NCI-H1092 treated with DMSO at 0.1 percent for 48 hours (cell line): ENCODE results near the gene ABCE1.

ENCODE experiments used
- DNase-seq: peaks from one replicate; lab custom pipeline; 2025; lab: John Stamatoyannopoulos, UW

The ABCE1 gene

GRCh38 chr4:145097821-145098674 lies at the start of gene ABCE1, which contains the start of gene ANAPC10:
Gene ABCE1 (plus strand): TSS chr4:145098311. CDS start chr4:145104413, 6,102 bp downstream.
Gene ANAPC10 (minus strand): TSS chr4:145098196. CDS start chr4:145096099, 2,097 bp downstream.
- peak; percentile 98 for DNase-seq

DNA sequence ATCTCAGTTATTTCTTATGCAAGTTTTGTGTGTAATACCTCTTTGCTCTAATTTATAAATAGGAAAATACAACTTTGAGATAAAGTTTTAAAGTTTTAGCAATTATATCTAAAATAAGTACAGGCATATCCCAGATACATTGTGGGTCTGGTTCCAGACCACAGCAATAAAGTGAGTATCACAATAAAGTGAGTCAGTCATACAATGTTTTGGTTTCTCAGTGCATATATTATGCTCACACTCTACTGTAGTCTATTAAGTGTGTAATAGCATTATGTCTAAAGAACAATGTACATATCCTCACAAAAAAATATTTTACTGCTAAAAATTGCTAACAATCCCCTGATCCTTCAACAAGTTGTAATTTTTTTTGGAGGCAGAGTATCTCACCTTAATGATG lies 49.3 kb upstream of the ABCE1 start:
- DNase-seq: no peak

- no peak for DNase-seq
Observed at GRCh38 chr4:145049241-145049640, 48.9 kb upstream of the ABCE1 start.

GRCh38 chr4:145055533-145056257 lies 42.4 kb upstream of the ABCE1 start:
- no peak for DNase-seq

- no peak for DNase-seq
Observed at GRCh38 chr4:145056325-145057130, 41.6 kb upstream of the ABCE1 start.

GRCh38 chr4:145058256-145058655 lies 39.9 kb upstream of the ABCE1 start:
- no peak for DNase-seq

DNA sequence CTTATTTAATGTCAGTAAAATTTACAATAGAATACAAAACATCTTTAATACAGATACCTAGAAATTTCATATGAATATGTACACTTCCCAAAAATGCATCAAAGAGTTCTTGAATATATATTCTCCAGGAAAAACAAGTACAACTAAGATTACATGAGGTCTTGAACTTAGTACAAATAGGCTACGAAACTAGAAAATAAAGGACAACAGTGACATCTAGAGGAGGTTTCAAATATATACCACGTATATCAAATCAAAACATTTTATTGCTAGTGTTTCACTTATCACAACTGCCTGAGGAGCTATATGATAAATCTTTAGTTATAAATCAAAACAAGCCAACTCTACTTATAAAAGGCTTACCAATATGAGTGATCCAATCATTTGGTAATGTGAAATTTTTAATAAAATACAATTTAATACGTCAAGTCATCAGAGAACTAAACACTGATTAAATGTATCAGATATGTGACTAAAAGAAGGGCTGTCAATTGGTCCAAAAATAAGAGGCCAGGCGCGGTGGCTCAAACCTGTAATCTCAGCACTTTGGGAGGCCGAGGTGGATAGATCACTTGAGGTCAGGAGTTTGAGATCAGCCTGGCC lies 36.7 kb upstream of the ABCE1 start:
- peak; percentile 60 for DNase-seq

DNA sequence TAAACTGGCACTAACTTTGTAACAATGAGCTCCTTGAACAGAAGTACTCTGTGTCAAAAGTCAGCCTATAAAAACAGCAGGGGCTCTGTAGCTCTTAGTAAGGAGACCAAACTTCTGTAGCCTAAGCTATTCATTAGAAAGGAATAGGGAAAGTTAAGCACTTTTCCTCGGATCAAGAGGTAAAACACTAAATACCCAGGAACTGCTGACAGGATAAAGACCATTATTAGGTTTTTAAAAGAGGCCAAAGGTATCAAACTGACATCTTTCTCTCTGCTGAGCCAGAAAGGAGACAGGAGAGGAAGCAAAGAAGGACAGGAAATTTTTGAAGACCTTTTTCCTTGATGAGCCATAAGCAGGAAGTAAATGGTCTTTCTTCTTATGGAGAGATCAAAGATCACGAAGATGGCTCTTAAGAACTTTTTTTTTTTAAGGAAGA lies 32.0 kb upstream of the ABCE1 start:
- DNase-seq: no peak

DNA sequence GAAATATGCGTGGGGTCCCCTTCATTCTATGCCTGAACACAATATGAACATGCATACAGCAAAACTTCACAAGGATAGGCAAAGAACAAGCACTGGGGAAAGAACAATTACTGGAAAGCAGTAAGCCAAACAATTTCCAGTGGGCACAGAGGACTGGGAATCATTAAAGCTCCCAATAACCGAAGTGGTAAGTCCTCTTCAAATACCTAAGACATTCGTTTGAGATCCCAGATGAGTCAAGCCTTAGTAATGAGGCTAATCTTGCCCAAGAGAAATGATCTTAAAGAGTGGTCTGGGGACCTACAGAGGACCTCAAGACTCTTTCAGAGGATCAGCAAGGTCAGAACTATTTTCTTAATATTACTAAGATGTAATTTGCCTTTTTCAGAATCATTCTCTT lies 28.8 kb upstream of the ABCE1 start:
- no peak for DNase-seq

DNA sequence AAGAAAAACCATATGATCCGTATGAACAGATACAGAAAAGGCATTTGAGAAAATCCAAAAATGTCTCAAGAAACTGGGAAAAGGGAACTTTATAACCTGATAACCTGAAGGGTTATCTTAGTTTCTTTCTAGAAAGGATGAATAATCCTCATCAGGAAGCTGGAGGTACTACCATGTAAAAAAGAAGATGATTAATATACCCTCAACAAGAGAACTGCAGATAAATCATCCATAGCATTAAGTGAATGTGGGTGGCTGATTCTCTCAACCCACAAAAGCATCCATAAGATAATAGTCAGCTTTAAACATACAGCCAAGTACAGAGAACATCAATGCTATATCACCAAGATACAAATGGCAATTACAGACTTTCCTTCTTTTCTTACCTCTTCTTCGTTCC lies 26.6 kb upstream of the ABCE1 start:
- no peak for DNase-seq

- no peak for DNase-seq
Observed at GRCh38 chr4:145075742-145076468, 22.2 kb upstream of the ABCE1 start.

GRCh38 chr4:145076469-145076855 lies 21.6 kb upstream of the ABCE1 start:
- DNase-seq: no peak

- DNase-seq: no peak
Observed at GRCh38 chr4:145081756-145082155, 16.4 kb upstream of the ABCE1 start.

DNA sequence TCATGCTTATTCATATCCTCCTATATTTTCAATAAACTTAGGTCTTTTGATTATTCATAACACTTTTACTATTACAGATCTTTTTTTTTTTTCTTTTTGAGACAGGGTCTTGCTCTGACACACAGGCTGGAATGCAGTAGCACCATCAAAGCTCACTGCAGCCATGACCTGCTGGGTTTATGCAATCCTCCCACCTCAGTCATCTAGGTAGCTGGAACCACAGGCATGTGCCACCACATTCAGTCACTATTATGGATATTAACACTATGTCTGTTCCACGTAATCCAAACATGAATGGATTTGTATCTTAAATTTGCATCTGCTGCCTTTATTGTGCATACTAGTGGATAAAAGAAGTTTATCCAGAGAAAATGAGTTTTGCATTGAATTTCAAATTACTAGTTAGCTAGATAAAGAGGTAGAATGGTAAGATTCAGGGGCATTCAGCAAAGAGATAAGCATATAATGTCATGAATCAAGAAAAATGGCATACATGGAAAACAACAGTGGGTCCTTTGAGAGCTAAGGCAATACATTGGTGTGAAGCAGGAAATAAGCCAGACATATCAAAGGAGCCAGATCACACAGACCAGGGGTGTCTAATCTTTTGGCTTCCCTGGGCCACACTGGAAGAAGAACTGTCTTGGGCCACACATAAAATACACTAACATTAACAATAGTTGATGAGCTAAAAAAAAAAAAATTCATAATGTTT lies 14.1 kb upstream of the ABCE1 start:
- no peak for DNase-seq

GRCh38 chr4:145090380-145090779 lies 7.7 kb upstream of the ABCE1 start:
- DNase-seq: no peak

- DNase-seq: no peak
Observed at GRCh38 chr4:145093638-145094037, 4.5 kb upstream of the ABCE1 start.

DNA sequence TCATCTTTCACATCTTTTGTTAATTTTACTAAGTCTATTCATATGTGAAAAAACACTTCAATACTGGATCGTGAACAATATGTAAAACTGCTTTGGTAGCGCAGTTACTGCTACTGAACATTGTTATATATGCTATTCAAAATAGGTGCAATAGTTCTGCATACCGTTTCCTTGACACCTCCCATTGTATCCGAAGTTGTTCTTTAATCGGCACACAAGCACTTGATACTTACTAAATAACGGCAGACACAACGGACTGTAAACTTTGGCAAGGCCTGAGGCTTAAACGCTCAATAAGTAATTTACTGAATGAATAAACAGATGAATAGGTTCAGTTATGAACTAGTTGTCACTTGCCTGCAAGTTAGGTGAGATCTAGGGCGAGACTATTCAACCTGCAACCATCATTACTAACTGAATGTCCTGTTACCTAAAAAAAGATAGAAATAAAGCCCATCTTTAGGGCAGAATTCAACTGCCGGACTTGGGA lies 735 bp upstream of the ABCE1 start:
- DNase-seq: no peak

- DNase-seq: peak; percentile 18
Observed at GRCh38 chr4:145098675-145099037, 545 bp downstream of the ABCE1 start.

DNA sequence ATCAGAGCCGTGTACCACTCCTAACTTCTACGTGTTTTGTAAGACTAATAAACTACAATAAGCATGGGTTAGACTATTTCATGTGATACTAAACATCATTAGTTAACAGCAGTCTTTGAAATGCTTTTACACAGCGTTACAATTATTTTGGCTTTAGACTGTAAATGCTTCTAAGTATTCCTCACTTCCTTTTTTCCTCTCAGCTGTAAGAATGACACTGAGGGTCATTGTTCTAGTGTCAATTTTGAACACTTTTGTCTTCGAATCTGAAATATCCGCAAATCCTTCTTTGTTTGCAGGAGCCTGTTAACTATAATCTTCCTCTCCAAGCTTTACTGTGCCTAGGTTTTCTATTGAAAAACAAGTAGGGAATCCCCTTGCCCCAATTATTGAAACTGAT lies 1.5 kb downstream of the ABCE1 start:
- DNase-seq: no peak

DNA sequence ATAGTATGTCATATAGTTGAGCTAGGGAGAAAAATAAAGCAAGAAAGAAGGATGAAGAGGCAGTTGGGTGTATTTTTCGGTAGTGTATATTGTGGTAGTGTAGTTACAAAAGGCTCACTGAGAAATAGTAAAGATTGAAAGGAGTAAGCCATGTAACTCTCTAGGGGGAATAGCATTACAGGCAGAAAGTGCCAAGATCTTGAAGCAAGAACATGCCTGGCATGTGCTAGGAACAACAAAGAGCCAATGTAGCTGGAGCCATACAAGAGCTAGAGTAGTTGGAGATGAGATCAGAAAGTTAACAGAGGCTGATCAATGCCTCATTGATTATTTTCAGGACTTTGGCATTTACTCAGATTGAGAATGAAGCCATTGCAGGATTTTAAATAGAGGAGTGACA lies 3.0 kb downstream of the ABCE1 start:
- DNase-seq: no peak
